HCT116 (cell line): Measurements from ENCODE around the gene NRXN2. TPM values are rescaled to one million over a fixed set of nuclear protein-coding genes. Genes with fewer than 3 reads are reported as not detected.

Experiments used
- ATAC-seq: fragments of 200-7000 bp; cut with Tn5 transposase; 2 replicates; pipeline ENCODE4 v1.9.1; 2020; ENCODE audit warnings: mild to moderate bottlenecking, moderate library complexity
- BruUV-seq: library from RNA; stranded (reverse); fragments of 400-500 nt; replicated peaks from 2 replicates; lab custom pipeline; 2021; lab: Mats Ljungman, UMichigan
- CTCF ChIA-PET: fragments of 300-600 bp; sonication (Branson Sonifier 250); formaldehyde crosslinking; loops from one replicate; lab custom pipeline; 2021; ENCODE audit warnings: antibody characterized with exemption; lab: Charles Lee
- POLR2A ChIA-PET: fragments of 300-600, 350-600 bp; sonication (Branson Sonifier 250); formaldehyde crosslinking; loops from one replicate; lab custom pipeline; 2021; ENCODE audit warnings: antibody characterized with exemption; lab: Charles Lee
- RAD21 ChIA-PET, 2 experiments: fragments of 300-600 bp; sonication (Branson Sonifier 250); formaldehyde crosslinking; loops; one replicate each; lab custom pipeline; 2023; ENCODE audit warnings: low total read pairs in 2 of 2; ENCODE audit not compliant: uncharacterized antibody in 2 of 2, unreplicated experiment in 2 of 2, low non-redundant PET in 1 of 2; lab: Charles Lee
- DNase-seq: peaks from one replicate; pipeline ENCODE4 v3.0.0-alpha.2; 2010; ENCODE audit warnings: low read depth, low spot score
- H2AFZ ChIP-seq: fragments of 200-600 bp; shearing (Covaris generic), sonication (generic); 2 replicates; pipeline ENCODE4 v1.6.1; 2017; ENCODE audit warnings: low read depth, mixed run types, mixed read lengths, antibody characterized with exemption, low read length; ENCODE audit not compliant: poor library complexity, severe bottlenecking
- H3K27ac ChIP-seq: 2 replicates; pipeline ENCODE4 v1.5.1; 2012; ENCODE audit warnings: low read depth, low read length
- H3K27me3 ChIP-seq: fragments of 200-600 bp; sonication (generic); 2 replicates; pipeline ENCODE4 v1.6.1; 2016; ENCODE audit warnings: mixed run types, low read length, mixed read lengths; ENCODE audit not compliant: insufficient read depth
- H3K36me3 ChIP-seq, 2 experiments: fragments of 200-500 bp in 1 of 2; fragments of 200-600 bp in 1 of 2; sonication (Bioruptor generic) in 1 of 2; sonication (generic) in 1 of 2; 2 replicates each; pipeline versions ENCODE4 v1.5.1 to v1.6.1; 2014 to 2016; ENCODE audit warnings: low read length in 2 of 2, inconsistent platforms in 1 of 2, mixed read lengths in 1 of 2, mixed run types in 1 of 2; ENCODE audit not compliant: insufficient read depth in 2 of 2, control insufficient read depth in 1 of 2
- H3K4me1 ChIP-seq, 2 experiments: fragments of 200-600 bp in 1 of 2; sonication (generic) in 1 of 2; 2 replicates each; pipeline versions ENCODE4 v1.5.1 to v1.6.1; 2012 to 2017; ENCODE audit warnings: low read length in 2 of 2, inconsistent platforms in 1 of 2, mild to moderate bottlenecking in 1 of 2, mixed read lengths in 1 of 2, mixed run types in 1 of 2, moderate library complexity in 1 of 2; ENCODE audit not compliant: insufficient read depth in 2 of 2, control insufficient read depth in 1 of 2
- H3K4me2 ChIP-seq: fragments of 200-600 bp; sonication (generic); 2 replicates; pipeline ENCODE4 v1.6.1; 2017; ENCODE audit warnings: mixed run types, low read length, mixed read lengths
- H3K4me3 ChIP-seq, 2 experiments: fragments of 200-600 bp in 1 of 2; sonication (generic) in 1 of 2; replicated peaks in 1 of 2; 2 replicates each; pipeline ENCODE4 v1.5.1; 2011 to 2016; ENCODE audit warnings: low read length in 2 of 2, control low read depth in 1 of 2, low read depth in 1 of 2, mild to moderate bottlenecking in 1 of 2, mixed read lengths in 1 of 2, mixed run types in 1 of 2
- H3K79me2 ChIP-seq: fragments of 200-600 bp; sonication (generic); 2 replicates; pipeline ENCODE4 v1.6.1; 2017; ENCODE audit warnings: mild to moderate bottlenecking, mixed run types, low read length, moderate library complexity, mixed read lengths; ENCODE audit not compliant: insufficient read depth
- H3K9ac ChIP-seq: fragments of 200-600 bp; sonication (generic); 2 replicates; pipeline ENCODE4 v1.6.1; 2016; ENCODE audit warnings: low read length, mixed read lengths
- H3K9me2 ChIP-seq: fragments of 200-600 bp; sonication (generic), shearing (Covaris generic); 2 replicates; pipeline ENCODE4 v1.6.1; 2017; ENCODE audit warnings: mixed run types, mild to moderate bottlenecking, moderate library complexity; ENCODE audit not compliant: insufficient read depth
- H3K9me3 ChIP-seq, 2 experiments: fragments of 200-500 bp in 1 of 2; fragments of 200-600 bp in 1 of 2; sonication (Bioruptor generic) in 1 of 2; sonication (generic) in 1 of 2; 2 replicates each; pipeline ENCODE4 v1.6.1; 2014 to 2017; ENCODE audit warnings: low read length in 2 of 2, mixed read lengths in 2 of 2, inconsistent platforms in 1 of 2, low read depth in 1 of 2, mild to moderate bottlenecking in 1 of 2, mixed run types in 1 of 2, moderate library complexity in 1 of 2; ENCODE audit not compliant: control insufficient read depth in 1 of 2, insufficient read depth in 1 of 2
- H4K20me1 ChIP-seq: fragments of 200-600 bp; sonication (generic), shearing (Covaris generic); 2 replicates; pipeline ENCODE4 v1.6.1; 2017; ENCODE audit warnings: mixed run types, mild to moderate bottlenecking, moderate library complexity; ENCODE audit not compliant: insufficient read depth
- CBX3 ChIP-seq: IDR thresholded peaks from 2 replicates; pipeline ENCODE4 v1.6.1; 2012; ENCODE audit warnings: low read depth
- CTCF ChIP-seq, 3 experiments: fragments of 200-600 bp in 1 of 3; sonication (generic) in 1 of 3; IDR thresholded peaks in 2 of 3; conservative IDR thresholded peaks in 1 of 3; 2 replicates each; pipeline ENCODE4 v1.5.1; 2012 to 2017; ENCODE audit warnings: low read depth in 2 of 3, low read length in 2 of 3, antibody characterized with exemption in 1 of 3, borderline replicate concordance in 1 of 3, control low read depth in 1 of 3, mild to moderate bottlenecking in 1 of 3, mixed read lengths in 1 of 3, mixed run types in 1 of 3, moderate library complexity in 1 of 3; ENCODE audit not compliant: insufficient read depth in 1 of 3
- EZH2phosphoT487 ChIP-seq: fragments of 200-600 bp; IDR thresholded peaks from 2 replicates; pipeline ENCODE4 v1.6.1; 2018; ENCODE audit warnings: antibody characterized with exemption, borderline replicate concordance
- FOSL1 ChIP-seq: IDR thresholded peaks from 2 replicates; pipeline ENCODE4 v1.6.1; 2012; ENCODE audit warnings: low read depth
- JUND ChIP-seq: IDR thresholded peaks from 2 replicates; pipeline ENCODE4 v1.6.1; 2012
- SP1 ChIP-seq: IDR thresholded peaks from 2 replicates; pipeline ENCODE4 v1.6.1; 2012; ENCODE audit warnings: low read depth
- SRF ChIP-seq: IDR thresholded peaks from 2 replicates; pipeline ENCODE4 v1.6.1; 2012; ENCODE audit warnings: low read depth
- ZFX ChIP-seq: fragments of 450-650 bp; IDR thresholded peaks from 2 replicates; pipeline ENCODE4 v1.6.1; 2017
- ZNF274 ChIP-seq: fragments of 200-500 bp; sonication (Bioruptor generic); IDR thresholded peaks from 2 replicates; pipeline ENCODE4 v1.6.1; 2014; ENCODE audit warnings: mild to moderate bottlenecking, low read depth, low read length, inconsistent platforms
- intact Hi-C: fragments of 100-400 bp; cut with micrococcal nuclease; formaldehyde crosslinking; loops from 2 replicates; pipeline ENCODE4 v1.10.0; 2022
- total RNA-seq: library from RNA; stranded (reverse); gene quantifications from one replicate; pipeline ENCODE4 v1.2.1, GENCODE V29; 2021; ENCODE audit not compliant: unreplicated experiment
- TF ChIP-seq, protein P1 (sequence below): IDR thresholded peaks from 2 replicates; pipeline ENCODE4 v1.6.1; 2012
- TF ChIP-seq, protein P2 (sequence below): IDR thresholded peaks from 2 replicates; pipeline ENCODE4 v1.6.1; 2011; ENCODE audit warnings: mild to moderate bottlenecking, low read length, moderate library complexity; ENCODE audit not compliant: insufficient replicate concordance; ENCODE audit errors: extremely low read depth

Gene NRXN2
- total RNA-seq, 1 experiment from 2014 or later = 1.5 TPM

DNA sequence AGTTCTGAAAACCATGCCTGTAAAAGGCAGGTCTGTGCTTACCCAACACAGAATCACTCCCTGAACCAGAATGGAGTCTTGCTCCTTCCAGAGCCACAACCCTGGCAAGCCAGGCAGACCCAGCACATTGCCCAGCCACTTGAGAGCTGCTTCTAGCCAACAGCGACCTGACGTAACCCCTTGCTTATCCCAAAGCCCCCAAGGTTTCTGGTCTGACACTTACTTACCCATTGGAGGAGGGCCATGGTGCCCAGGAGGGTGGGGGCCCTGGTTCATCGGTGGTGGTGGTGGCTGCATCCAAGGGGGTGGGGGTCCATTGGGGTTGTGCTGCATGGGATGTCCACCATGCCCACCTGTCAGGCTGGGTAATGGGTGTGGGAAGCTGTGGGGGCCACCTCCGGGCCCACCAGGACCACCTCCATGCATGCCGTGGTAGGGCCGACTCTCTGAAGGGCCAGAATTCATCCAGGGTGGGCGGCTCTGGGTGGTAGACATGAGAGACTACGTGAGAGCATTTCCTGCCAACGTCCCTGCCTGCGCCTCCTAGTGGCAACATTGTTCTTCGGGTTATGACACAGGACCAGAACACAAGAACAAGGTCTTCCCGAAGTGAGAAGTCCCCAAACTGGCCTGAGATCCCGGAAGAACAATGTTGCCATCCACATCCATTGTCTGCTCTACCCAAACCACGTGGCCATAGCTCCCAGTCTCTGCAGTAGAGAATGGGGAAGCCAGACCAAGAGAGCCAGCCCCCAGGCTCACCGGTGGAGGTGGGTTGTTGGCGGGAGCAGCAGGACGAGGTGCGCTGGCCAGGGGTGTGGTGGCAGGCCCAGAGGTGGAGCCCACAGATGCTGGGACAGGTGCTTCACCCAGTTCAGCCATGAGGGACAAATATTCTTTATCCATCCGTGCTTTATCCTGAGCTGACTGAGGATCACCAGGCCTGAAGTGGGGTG, 44.6 kb upstream of the NRXN2 start:
- BruUV-seq = no TSS peak
- peaks cover 78% of the 10 kb centered on the region for H3K79me2 ChIP-seq
- RAD21 ChIA-PET = no interaction called here
- H3K4me2 ChIP-seq = no peak overlapping the region
- H2AFZ ChIP-seq = no peak overlapping the region
- POLR2A ChIA-PET = no interaction called here
- peaks cover 44% of the 10 kb centered on the region; the same call in 1 of the 2 replicates for H4K20me1 ChIP-seq
- H3K9me2 ChIP-seq = no peaks in the 10 kb centered on the region
- TF ChIP-seq CTCF (IDR thresholded peaks at IDR 0.05 in 2 of 3, conservative IDR thresholded peaks at IDR 0.05 in 1 of 3; ENCODE audit: borderline replicate concordance in 1 of 3, insufficient read depth in 1 of 3, low read depth in 2 of 3, low read length in 2 of 3) = peak in 2 of 3 experiments; percentile 83 to 85; a peak in 4 of 6 replicates
- no peak for TF ChIP-seq ZNF274
- intact Hi-C loops = no loop called here
- ATAC-seq (peak; percentile 77), DNase-seq (peak; percentile 45)
- H3K4me3 ChIP-seq = no peak overlapping the region
- no peaks in the 10 kb centered on the region for H3K9me3 ChIP-seq
- CTCF ChIA-PET = no interaction called here
- H3K36me3 ChIP-seq = peaks cover 87 to 91% of the 10 kb centered on the region in 2 experiments
- H3K4me1 ChIP-seq = no peaks in the 10 kb centered on the region; a peak in 1 of 4 replicates
- H3K27me3 ChIP-seq = no peaks in the 10 kb centered on the region
- H3K27ac ChIP-seq = no peak overlapping the region; the same call in 1 of the 2 replicates
- no peak overlapping the region for H3K9ac ChIP-seq

- peaks cover 37% of the 10 kb centered on the region; the same call in 1 of the 2 replicates for H4K20me1 ChIP-seq
- intact Hi-C loops = no loop called here
- RAD21 ChIA-PET = no interaction called here
- TF ChIP-seq FOSL1 (no peak), EZH2phosphoT487 (no peak), ZNF274 (no peak), CBX3 (no peak), ZFX (no peak), SP1 (no peak), SRF (no peak), JUND (no peak)
- TF ChIP-seq, protein P1, sequence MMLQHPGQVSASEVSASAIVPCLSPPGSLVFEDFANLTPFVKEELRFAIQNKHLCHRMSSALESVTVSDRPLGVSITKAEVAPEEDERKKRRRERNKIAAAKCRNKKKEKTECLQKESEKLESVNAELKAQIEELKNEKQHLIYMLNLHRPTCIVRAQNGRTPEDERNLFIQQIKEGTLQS = no peak
- TF ChIP-seq, protein P2, sequence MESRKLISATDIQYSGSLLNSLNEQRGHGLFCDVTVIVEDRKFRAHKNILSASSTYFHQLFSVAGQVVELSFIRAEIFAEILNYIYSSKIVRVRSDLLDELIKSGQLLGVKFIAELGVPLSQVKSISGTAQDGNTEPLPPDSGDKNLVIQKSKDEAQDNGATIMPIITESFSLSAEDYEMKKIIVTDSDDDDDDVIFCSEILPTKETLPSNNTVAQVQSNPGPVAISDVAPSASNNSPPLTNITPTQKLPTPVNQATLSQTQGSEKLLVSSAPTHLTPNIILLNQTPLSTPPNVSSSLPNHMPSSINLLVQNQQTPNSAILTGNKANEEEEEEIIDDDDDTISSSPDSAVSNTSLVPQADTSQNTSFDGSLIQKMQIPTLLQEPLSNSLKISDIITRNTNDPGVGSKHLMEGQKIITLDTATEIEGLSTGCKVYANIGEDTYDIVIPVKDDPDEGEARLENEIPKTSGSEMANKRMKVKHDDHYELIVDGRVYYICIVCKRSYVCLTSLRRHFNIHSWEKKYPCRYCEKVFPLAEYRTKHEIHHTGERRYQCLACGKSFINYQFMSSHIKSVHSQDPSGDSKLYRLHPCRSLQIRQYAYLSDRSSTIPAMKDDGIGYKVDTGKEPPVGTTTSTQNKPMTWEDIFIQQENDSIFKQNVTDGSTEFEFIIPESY = no peak
Measured at GRCh38 chr11:64766881-64767280, 43.9 kb upstream of the NRXN2 start.

More at GRCh38 chr11:64766881-64767280, 43.9 kb upstream of the NRXN2 start:
- BruUV-seq = no TSS peak
- H3K36me3 ChIP-seq = peaks cover 79 to 85% of the 10 kb centered on the region in 2 experiments
- ChIA-PET POLR2A (interaction anchor here (1.4 kb wide), 1 partner anchor 12 kb away, joined by 3 read pairs; no protein-coding TSS in a partner anchor), CTCF (no interaction called here)
- H3K9me3 ChIP-seq = no peaks in the 10 kb centered on the region
- H2AFZ ChIP-seq = no peak overlapping the region
- ATAC-seq (no peak), DNase-seq (no peak)
- no peak overlapping the region for H3K27ac ChIP-seq
- no peaks in the 10 kb centered on the region for H3K27me3 ChIP-seq
- H3K4me1 ChIP-seq = peaks cover 0 to 5% of the 10 kb centered on the region in 2 experiments; a peak in 1 of 4 replicates
- peaks cover 71% of the 10 kb centered on the region for H3K79me2 ChIP-seq
- no peak overlapping the region for H3K4me2 ChIP-seq
- H3K4me3 ChIP-seq = no peak overlapping the region
- no peak overlapping the region for H3K9ac ChIP-seq
- no peaks in the 10 kb centered on the region for H3K9me2 ChIP-seq
